Measurements from ENCODE around the gene PTH1R.

Gene PTH1R

DNA sequence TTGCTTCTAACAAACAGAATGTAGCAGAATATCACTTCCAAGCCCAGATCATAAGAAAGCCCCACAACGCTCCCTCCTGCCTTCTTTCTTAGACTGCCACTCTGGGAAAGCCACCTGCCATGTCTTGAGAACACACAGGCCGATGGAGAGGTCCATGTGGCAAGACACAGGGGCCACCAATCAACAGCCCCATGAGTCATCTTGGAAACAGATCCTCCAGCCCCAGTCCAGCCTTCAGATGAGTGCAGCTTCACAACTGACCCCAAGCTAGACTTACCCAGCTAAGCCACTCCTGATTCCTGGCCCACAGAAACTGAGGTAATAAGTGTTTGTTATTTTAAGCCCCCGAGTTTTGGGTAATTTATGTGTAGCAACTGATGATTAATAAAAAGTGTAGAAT is 39.7 kb downstream of the PTH1R start:
- DNase-seq = no peak

DNA sequence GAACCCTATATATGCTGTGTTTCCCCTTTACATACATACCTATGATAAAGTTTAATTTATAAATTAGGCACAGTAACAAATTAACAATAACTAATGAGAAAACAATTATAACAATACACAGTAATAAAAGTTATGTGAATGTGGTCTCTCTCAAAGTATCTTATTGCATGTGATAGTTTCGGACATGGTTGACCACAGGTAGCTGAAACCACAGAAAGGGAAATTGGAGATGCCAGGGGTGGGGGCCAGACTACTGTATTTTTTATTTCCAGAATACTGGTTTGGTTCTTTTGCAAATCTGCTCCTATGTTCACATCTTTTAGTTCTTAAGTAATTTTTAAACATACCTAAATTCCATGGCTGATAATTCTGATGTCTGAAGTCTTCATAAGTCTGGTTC is 40.7 kb downstream of the PTH1R start:
- no peak for DNase-seq

DNA sequence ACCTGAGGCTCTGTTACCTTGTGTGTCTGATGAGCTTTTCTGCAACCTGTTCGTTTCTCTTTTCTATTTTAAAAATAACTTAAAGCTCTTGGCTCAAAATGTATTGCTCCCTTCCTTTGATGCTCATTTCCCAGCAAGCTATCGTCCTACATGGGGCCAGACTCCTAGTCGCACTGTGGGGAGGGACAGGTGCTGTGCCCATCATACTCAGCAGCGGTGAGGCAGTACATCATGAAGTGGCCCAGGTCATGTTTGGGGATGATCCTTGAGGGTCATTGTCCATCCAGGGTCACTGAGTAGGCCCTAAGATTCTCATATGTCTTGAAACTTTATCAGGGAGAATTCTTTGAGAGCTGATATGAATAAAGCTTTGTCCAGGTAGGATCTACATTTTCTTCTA is 41.1 kb downstream of the PTH1R start:
- no peak for DNase-seq

DNA sequence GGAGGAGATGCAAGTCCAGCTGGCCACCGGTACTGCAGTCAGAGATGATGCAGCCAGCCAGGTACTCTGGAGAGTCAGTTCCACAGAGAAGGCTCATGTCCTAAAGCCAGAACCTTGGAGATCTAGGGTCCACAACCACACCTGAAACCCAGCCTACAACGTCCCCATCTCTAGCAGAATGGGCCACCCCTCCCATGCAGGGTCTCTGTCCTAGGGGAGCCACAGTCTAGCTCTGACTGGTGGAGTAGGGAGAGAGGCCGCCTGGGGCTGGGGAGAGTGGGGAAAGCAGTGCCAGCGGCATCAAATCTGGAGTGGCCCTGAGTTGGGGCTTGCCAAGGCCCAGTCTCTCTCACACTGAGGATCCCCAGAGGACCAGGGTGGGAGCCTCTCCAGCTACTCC is 43.5 kb downstream of the PTH1R start:
- DNase-seq = no peak

DNA sequence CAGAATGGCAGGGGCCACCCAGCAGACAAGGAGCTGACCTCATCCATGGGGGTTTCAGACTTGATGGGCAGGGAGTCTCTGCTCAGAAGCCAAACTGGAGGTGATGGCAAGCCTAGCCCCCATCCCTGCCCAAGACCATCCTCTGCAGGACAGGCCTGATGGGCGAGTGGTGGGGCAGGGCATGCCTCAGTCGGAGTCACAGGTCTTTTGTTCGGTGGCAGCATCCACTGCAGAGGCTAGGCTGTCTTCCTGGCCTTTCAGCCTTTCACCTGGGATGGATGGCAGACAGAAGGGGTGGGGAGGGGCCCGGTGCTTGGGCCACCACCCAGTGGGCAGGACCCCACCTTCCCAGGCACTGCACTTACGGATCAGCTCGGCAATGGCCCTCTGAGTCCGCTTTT is 44.4 kb downstream of the PTH1R start:
- DNase-seq = no peak

DNA sequence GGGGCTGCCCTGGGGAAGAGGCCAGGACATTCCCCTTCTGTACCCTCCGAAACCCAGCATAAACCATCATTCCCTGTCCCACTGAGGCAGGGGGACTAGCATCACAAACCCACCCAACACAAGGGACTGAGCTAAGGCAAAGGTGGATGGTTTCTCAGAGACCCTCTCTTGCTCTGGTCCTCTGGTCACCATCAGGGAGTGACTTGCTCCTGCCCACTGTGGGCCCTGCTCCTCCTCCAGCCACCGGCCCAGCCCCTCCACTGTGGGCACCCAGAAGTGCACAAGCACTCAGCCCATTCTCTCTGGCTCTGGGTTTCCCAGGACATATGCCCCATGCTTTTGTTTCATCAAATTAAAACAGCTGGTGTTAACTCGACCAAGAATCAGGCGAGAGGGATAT is 44.9 kb downstream of the PTH1R start:
- DNase-seq = no peak

DNA sequence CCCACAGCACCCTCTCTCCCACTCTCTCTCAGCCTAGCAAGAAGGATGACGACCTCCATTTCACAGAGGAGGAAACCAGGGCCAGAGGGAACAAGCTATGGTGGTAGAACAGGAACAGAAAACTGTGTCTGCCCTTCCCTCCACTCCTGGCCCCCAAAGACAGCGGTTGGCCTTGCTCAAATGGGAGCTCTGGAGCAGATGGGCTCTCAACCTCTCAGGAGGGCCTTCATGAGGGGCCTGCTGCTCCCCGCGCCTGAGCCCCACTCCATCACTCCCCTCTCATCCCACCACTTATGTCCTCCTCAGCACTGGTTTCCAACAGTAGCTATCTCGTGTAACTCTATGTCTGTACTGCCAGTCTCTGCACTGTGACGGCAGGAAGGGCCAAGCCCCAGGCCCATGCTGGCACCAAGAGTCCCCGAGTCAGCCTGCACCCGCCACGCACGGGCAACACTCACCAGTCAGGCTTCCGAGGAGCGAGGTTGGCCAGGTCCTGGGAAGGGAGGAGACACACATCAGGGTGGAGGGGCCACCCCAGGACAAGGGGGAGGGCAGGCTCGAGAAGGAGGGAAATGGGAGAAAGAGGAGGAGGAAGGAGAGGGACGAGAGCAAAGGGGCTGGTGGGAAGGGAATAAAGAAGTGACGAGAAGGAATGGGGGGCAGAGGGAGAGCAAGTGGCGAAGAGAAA is 45.5 kb downstream of the PTH1R start:
- DNase-seq = no peak

DNA sequence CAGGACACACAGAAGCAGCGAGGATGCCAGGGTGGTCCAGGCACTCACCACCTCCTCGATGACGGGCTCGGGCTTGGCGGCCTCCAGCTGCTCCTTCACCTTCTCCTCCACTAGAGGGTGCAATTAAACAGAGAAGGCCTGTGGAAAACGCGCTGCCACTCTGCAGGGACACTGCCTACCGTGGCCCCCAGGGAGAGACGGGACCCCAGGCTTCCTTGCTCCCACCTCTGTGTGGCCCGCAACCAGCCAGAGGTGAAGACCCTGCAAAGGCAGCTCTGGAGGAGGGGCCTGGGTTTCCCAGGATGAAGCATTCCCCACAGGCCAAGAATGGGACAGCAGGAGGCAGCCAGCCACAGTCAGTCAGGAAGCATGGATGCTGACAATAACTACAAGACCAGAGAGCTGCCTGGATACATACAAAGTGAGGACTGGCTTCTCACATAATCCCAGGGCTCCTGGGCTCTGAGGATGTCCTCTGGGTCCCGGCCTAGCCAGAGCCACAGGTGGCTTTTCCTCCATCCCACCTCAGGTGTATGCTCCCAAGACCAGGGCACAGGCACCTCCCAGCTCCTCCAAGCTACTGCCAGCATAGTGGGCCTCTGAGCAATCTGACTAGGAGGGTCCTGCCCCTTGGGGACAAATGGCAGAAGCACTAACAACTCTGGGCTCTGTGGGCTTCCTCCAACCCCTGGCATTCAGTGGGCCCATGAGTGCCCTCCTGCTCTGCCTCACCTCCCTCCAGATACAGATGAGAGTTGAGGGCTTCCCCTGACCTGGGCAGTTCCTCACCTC is 46.2 kb downstream of the PTH1R start:
- DNase-seq = no peak

DNA sequence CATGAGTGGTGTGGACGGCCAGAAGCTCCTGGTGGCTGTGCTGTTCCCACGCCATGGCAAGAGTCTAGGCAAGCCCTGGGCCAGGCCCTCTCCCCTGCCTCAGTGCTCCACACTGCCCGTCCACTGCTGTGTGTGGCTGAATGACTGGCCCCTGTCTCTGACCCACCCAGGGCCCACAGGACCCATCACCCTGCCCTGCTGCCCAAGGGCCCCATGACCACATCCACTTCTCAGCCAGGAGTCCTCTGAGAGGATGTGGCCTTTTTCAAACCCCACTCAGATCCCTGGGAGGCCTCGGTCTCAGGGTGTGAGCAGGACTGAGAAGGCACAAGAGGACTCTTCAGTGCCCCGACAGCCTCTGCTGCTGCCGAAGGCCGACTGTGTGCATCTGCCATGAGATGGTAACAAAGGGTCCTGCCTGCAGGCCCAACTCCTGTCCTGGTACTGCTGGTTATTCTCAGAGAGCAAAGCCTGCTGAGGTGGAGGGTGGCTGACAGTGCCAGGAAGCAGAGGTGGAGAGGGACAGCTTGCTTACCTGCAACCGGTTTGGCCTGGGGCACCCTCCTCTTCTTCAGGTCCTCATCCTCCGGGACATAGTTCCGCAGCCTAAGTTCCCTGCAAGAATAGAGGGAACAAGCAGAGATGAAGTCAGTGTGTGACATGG is 47.5 kb downstream of the PTH1R start:
- DNase-seq = no peak

DNA sequence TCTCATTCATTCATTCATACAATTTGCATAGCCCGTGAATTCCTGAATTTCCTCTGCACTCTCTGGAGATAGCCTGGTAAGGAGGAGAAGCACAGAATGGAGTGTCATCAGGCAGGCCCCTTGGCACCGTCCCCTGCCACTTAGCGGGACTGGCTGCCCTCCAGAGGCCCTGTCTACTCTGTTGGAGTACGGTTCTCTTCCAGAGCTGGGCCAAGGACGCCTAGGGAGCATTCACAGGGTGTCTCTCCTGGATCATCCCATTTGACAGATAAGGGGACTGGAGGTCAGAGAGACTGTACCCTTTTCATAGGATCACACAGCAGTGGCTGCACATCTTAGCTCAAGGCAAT is 48.0 kb downstream of the PTH1R start:
- no peak for DNase-seq

DNA sequence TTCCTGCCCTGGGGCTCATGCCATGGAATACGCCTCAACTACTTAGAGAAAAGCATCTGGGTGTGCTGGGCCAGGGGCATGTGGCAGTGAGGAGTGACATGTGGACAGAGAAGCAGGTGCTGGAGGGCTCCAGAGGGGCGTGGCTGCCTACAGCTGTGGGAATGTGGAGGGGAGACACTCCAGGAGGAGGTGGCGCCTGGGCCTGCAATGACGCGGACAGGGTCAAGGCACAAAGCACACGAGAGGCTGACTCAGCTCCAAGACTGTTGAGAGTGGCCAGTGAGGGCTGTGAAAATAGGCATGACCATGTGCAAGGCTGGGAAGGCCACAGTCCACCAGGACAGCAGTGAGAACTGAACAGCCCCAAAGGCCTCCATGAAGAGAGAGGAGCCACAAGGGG is 48.5 kb downstream of the PTH1R start:
- no peak for DNase-seq

DNA sequence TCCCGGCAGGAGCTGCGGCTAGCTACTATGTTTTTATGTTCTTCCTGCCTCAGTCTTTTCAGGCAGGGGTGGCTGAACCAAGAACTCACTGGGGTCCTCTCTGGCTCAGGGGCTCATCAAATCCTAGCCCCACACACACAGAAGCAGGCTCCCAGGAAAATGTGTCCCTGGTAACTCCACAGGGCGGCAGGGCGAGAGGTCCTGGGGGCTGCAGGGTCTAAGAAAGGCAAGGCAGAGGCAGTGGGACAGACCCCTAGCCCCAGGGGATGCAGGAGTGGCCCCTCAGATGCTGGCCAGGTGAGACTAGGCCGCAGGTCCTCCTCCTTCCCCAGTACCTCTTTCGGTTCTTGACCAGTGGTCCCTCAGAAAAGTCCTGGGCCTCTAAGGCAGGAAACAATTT is 48.9 kb downstream of the PTH1R start:
- no peak for DNase-seq

DNA sequence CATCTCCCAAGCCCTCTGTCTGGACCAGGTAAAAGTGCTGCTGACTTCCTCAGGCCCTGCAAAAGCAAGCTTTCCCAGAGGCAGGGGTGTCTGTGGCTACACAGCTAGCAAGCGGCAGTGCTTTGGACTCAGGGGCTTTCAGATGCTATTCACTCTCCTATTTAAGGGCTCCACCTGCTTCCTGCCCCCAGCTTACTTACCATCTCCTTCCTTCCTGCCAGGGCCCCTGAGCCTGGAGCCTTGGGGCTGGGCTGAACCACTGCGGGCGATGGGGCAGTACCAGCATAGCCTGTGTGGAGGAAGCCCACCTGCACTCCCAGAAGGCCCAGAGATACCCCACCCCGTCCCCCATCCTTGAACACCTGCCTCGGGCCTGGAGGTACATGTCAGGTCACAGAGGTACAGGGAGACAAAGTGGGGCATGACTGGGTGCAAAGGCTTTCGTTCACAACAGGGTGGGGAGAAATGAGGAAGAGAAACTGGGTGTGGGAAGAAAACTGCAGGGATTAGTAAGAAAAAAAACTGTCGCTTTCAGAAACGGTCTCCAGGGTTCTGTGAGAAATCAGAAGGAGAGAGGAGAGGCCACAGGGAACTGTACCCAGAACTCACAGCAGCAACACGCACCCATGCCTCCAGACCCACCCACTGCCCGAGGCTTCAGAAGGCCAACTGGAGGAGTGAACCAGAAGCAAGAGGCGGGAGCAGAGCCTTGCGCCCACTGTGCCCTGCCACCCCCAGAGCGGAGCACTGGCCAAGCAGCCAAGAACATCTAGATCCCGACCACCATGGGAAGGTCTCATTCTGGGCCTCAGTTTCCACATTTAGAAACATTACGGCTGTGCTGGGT is 49.6 kb downstream of the PTH1R start:
- no peak for DNase-seq

DNA sequence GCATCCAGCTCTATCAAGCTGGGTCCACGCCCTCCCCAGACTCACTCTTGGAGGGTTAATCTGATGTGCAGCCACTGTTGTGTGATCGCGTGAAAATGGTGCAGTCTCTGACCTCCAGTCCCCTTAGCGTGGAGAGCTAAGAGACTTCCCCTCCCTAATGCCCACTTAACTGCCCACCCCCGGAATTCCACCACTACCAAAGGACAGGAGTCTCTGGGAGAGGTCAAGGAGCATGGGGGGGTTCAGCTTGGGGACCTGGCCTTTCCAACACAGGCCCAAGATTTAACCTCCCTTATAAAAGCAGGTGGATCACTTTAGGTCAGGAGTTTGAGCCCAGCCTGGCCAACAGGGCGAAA is 50.2 kb downstream of the PTH1R start:
- no peak for DNase-seq

DNA sequence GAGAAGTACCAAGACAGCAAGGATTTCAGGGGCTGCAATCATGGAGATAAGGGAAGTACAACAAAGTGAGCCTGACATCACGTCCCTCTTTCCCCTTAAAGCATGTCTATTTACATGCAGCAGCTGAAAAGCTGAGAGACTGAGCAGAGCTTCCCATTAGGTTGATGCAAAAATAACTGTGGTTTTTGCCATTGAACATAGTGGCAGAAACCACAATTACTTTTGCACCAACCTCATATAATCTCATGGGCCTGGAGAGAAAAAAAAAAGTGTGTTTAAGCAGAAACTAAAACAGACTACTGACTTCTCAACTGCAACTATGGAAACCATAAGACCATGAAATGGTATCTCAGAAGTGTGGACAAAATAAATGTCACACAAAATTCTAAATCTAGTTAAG is 50.8 kb downstream of the PTH1R start:
- no peak for DNase-seq

DNA sequence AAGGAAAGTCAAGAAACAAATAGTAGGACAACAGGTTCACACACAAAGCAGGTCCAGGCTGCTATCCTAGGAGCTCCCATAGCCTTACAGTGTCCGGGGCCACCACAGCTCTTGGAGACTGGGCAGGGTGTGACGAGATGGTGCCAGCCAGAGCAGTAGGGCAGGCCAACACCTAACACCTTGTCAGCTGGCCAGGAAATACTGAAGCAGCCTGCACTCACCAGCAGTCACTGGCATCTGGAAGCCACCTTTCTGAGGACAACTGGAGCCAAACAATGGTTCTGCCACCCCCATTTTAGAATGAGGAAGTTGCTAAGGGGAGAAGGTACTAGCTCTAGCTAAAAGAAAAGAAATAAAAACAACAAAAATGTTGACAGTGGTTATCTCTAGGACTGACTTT is 51.8 kb downstream of the PTH1R start:
- DNase-seq = no peak

DNA sequence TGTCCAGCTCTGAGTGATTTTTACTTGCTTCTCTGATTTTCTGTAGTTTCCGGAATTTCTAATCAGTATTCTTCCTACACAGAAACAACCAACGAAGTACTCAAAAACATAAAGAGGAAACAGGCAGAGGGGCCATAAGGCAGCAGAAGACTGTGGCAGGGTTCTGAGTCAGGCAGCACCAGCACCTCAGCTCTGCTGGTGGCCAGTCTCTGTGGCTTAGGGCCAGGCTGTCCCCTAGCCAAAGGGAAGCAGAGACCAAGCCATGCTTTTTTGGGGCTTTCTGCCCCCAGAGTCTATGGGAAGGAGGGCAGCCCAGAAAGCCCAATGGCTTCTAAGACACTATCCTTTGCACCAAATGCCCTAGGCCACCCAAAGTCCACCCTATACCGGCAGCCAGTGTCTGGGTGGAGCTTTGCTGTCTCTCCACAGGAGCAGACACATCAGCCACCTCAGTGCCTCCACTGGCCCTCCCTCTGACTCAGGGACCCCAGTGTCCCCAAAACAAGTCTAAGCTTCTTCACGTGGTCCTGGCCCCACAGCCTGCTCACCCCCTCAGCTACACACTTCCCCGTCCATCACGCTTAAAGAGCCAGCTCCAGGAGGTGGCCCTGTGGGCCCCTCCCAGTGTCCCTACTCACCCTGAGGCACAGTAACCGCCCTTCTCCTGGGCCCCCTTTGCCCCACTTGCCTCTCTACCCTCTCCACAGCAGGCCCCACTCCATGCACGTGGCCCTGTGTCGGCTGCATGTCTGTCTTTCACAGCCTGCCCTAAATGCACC is 52.8 kb downstream of the PTH1R start:
- no peak for DNase-seq

DNA sequence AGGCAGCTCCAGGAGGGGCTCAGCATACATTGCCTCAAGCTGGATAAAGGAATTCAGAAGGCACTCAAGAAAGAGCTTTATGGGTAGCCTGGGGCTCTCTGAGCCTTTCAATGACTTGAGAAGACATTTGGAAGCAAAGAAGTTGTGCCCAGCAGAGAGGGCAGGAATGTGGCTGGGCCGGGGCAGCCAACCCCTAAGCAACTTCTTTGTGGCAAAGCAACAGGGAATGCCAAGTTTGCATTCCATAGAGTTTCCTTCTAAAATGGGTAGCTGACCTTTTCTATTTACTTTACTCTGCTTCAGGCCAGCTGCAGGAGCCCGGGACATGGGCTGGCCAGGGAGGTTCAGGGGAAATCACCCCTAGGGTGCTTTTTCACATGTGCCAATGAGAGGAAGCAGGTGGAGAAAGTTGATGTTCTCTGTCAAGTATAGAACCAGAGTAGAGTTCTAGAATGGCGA is 53.5 kb downstream of the PTH1R start:
- no peak for DNase-seq

DNA sequence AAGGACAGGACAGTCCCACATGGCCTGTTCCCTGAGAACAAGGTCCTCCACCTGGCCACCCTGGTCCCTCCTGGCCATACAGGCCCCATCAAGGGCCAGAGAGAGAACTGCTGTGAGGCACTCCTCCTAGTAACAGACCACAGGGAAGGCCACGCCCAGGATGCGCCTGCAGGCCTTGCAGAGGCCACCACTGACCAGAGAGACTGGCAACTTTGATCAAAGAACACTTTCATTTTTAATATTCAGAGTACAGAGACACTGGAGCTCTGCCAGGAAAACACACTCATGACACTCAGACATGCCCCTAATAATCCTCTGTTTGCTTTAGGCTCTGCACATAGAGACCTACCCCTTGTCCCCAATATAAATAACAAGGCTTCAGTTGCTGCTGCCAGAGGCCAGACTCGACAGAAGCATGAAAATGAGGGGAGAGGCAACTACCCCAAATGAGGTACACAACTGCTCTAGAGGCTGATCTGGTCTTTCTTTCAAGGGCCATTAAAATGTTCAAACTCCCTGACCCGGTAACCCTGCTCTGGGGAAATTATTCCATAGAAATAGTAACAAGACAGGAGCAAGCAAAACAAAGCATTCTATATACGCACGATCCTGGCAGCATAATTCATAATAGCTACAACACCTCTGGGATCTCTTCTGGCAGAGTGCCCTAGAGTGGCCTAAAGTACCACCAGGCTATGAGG is 54.3 kb downstream of the PTH1R start:
- no peak for DNase-seq

DNA sequence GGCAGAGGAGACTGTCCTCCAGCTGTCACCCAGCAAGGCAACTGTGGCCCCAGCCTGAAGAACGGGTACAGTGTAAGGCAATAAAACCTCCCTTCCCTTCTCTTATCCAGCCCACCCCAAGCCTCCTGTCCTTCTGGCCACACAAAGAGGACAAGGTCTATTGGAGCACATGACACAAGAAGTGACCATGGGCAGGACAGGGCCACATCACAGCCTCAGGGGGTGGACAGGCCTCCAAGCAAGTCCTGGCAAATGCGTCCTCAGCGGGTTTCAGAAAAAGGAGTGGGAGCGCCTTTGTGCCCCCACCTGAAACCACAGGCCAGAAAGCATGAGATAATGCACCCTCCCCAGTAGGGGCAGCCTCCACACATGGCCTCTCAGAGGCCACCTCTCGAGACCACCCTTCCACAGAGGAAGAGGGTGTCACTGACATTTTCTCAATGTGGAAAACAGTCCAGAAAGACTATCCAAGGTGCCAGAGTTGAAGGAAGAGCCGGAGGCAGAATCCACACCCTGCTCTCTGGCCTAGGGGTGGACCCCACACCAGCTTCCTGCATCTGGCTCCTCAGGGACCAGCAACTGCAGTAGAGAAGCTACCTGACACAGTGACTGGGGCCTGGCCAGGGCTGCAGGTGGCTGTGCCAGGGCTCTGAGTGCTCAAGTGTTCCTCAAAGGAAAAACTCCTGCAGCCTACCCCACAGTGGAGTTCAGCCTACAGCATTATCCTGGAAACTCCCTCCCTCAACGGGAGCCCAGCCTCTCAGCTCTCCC is 55.1 kb downstream of the PTH1R start:
- DNase-seq = no peak

DNA sequence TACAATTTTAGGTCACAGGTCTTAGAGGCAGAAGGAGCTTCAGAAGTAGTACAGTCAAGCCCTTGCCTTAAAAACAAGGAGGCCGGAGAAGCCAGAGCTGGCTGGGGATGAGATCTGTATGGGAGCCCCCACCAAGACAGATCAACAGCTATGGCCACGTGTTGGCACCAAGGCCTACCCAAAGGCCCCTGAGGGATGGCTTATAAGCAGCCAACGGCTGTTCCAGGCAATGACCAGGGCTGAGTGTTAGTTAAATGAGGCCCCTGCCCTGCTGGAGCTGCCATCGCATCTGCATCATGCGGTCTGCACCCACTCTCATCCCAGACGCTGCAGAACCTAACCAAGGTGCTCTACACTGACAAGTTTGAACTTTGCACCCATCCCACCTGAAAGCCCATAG is 55.7 kb downstream of the PTH1R start:
- no peak for DNase-seq
